Left lobe of liver (tissue), 2 donors: ENCODE results near the gene ATG16L2. TPM values are rescaled to one million over a fixed set of nuclear protein-coding genes. Genes with fewer than 3 reads are reported as not detected.
A peak's percentile ranks its signal among the peaks of the same experiment; 100 is the strongest.
"Not testable (repeated sequence)": the region's sequence is repeated elsewhere in the genome, so short reads cannot be mapped to it uniquely, and the experiment has no call there.

Source experiments
- ATAC-seq: fragments of 200-7000 bp; cut with Tn5 transposase; one replicate; pipeline ENCODE4 v1.9.1; 2020; ENCODE audit warnings: mild to moderate bottlenecking, moderate library complexity
- DNase-seq: peaks from one replicate; pipeline ENCODE4 v3.0.0-alpha.2; 2020; ENCODE audit warnings: low spot score
- total RNA-seq: library from RNA; stranded (reverse); gene quantifications from one replicate; pipeline ENCODE4 v1.2.1, GENCODE V29; 2021
- donor health status: DM: no; HTN: no; CAD: no; lungs with moderate emphysema.
- donor health status: DM: no; HTN: yes; CAD: no.

The ATG16L2 gene
- total RNA-seq, 1 donor from 2014 or later, result 23.4 TPM

GRCh38 chr11:72821920-72822799 is 7.9 kb downstream of the ATG16L2 start:
- DNase-seq, result peak; percentile 92
- peak; percentile 92 for ATAC-seq

GRCh38 chr11:72823105-72823804 is 9.0 kb downstream of the ATG16L2 start:
- DNase-seq, result no peak

DNA sequence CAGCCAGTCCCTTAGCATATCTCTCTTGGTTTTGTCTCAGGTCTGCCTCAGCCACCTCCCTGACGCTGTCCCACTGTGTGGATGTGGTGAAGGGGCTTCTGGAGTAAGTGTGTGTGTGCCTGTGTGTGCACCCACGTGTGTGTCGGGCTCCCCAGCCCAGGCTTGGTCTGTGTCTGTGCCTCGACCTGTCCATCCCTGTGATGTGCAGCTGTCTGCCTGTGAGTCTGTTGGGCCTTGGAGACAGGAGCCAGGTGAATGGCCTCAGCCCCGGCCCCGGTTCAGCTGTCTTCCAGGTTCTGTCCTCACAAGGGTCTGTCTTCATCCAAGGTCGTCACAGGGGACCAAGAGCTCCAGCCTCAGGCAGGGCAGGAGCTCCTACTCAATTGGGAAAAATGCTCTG is 9.8 kb downstream of the ATG16L2 start:
- DNase-seq (no peak), ATAC-seq (no peak)

More at GRCh38 chr11:72823105-72823804, 9.0 kb downstream of the ATG16L2 start:
- no peak for ATAC-seq

DNA sequence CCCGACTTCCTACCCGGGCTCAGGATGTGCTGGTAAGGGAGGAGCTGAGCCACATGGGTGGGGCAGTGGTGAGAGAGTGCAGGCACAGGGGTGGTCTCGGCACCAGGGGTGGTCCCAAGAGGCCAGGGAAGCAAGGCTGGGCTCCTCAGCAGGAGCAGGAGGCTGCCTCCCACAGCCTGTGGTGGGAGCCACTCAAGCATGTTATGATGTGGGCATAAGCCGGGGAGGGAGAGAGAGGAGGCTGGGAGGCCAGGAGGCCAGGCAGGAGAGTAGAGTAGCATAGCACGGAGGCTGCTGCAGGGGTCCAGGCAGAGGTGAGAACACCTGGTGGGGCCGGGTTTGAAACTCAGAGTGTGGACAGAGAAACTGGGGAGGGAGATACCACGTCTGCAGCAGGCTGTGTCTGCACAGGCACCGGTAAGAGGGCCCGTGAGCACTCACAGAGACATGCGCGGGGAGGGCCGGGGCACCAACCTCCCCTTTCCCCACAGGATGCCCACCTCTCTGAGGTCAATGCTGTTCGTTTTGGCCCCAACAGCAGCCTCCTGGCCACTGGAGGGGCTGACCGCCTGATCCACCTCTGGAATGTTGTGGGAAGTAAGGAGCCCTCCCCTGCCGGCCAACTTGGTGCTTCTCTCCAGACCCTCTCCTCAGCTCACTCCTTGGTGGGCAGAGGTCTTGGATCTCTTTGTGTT is 10.7 kb downstream of the ATG16L2 start:
- DNase-seq, result no peak
- no peak for ATAC-seq

- no peak for ATAC-seq
- DNase-seq, result no peak
Observed at GRCh38 chr11:72825661-72826060, 11.4 kb downstream of the ATG16L2 start.

- ATAC-seq (no peak), DNase-seq (no peak)
Observed at GRCh38 chr11:72826191-72826941, 12.2 kb downstream of the ATG16L2 start.

- DNase-seq (no peak), ATAC-seq (no peak)
Observed at GRCh38 chr11:72826942-72827480, 12.8 kb downstream of the ATG16L2 start.

DNA sequence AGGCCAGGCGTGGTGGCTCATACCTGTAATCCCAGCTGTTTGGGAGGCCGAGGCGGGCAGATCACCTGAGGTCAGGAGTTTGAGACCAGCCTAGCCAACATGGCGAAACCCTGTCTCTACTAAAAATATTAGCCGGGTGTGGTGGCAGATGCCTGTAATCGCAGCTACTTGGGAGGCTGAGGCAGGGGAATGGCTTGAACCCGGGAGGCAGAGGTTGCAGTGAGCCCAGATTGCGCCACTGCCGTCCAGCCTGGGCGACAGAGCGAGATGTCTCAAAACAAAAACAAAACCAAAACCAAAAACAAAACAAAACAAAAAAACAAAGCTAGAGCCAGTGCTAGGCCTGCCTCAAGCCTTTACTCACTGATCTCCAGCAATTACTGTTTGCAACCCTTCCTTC is 13.4 kb downstream of the ATG16L2 start:
- DNase-seq, ATAC-seq: not testable (repeated sequence)

DNA sequence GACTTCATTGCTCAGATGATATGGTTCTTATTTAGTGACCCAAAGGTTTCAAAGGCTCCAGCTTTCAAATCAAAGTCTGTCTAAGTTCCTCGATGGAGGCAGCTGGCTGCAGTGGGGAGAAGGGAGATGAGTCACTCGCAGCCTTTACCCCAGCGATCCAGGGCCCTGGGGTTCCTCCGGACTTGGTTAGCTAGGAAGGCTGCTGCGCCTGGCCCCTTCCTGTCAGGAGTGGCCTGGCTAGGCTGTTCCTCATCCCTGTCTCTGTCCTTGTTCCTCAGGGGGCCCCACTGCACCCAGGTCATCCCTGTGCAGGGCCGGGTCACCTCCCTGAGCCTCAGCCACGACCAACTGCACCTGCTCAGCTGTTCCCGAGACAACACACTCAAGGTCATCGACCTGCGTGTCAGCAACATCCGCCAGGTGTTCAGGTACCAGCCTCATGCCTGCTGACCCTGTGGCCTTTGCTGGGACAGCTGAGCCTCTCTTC is 13.9 kb downstream of the ATG16L2 start:
- DNase-seq (no peak), ATAC-seq (peak; percentile 61)

GRCh38 chr11:72828692-72829101 is 14.5 kb downstream of the ATG16L2 start:
- ATAC-seq, result no peak
- no peak for DNase-seq

- ATAC-seq (no peak), DNase-seq (no peak)
Observed at GRCh38 chr11:72829178-72829577, 15.0 kb downstream of the ATG16L2 start.

- ATAC-seq (no peak), DNase-seq (no peak)
Observed at GRCh38 chr11:72829884-72830533, 15.8 kb downstream of the ATG16L2 start.

- ATAC-seq, result peak; percentile 77
- DNase-seq, result peak; percentile 77
Observed at GRCh38 chr11:72831521-72832300, 17.5 kb downstream of the ATG16L2 start.

- DNase-seq (no peak), ATAC-seq (no peak)
Observed at GRCh38 chr11:72832301-72833082, 18.3 kb downstream of the ATG16L2 start.

- DNase-seq (no peak), ATAC-seq (no peak)
Observed at GRCh38 chr11:72833083-72833733, 19.0 kb downstream of the ATG16L2 start.

GRCh38 chr11:72833811-72834493 is 19.7 kb downstream of the ATG16L2 start:
- ATAC-seq (no peak), DNase-seq (no peak)

GRCh38 chr11:72834905-72835304 is 20.7 kb downstream of the ATG16L2 start:
- no peak for DNase-seq
- no peak for ATAC-seq
